Measurements from ENCODE around the gene EVC.
"Not testable (repeated sequence)": the region's sequence is repeated elsewhere in the genome, so short reads cannot be mapped to it uniquely, and the experiment has no call there.

EVC gene

DNA sequence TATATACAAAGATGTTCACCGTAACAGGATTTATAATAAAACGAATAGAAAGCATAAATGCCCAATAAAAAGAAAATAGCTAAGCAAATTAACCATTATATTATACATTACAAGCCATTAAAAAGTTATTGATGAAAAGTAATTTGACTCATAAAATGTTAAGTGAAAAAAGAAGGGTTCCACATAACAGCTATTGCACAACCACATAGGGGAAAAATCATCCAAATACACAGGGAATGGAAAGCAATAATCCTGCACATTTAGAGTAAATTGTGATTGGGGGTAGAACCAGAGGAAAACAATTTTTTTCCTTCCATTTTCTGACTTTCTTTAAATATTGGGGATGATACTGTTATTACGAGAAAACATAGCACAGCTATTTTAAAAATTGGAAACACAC, 143.9 kb downstream of the EVC start:
- no peak for DNase-seq

DNA sequence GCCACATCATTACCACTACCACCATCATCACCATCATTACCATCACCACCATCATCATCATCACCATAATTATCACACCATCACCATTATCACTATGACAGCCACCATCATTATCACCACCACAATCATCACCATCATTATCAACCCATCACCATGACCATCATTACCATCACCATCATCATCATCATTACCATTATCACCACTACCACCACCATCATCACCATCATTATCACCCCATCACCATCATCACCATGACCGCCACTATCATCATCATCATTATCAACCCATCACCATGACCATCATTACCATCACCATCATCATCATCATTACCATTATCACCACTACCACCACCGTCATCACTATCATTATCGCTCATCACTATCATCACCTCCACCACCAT, 145.4 kb downstream of the EVC start:
- DNase-seq, result not testable (repeated sequence)

DNA sequence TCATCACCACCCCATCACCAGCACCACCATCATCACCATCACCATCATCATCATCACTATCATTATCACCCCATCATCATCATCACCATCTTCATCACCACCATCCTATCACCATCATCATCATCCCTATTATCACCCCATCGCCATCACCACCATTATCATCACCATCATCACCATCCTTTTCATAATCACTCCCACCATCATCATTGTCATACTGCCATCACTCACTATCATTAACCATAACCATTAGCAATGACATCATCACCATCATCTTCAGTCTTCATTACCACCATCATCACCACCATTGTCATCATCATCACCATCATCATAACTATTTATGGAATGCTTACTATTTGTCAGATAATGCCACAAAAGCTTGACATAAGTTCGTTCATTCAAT, 146.2 kb downstream of the EVC start:
- no peak for DNase-seq

GRCh38 chr4:5858020-5858769, 147.2 kb downstream of the EVC start:
- no peak for DNase-seq

DNA sequence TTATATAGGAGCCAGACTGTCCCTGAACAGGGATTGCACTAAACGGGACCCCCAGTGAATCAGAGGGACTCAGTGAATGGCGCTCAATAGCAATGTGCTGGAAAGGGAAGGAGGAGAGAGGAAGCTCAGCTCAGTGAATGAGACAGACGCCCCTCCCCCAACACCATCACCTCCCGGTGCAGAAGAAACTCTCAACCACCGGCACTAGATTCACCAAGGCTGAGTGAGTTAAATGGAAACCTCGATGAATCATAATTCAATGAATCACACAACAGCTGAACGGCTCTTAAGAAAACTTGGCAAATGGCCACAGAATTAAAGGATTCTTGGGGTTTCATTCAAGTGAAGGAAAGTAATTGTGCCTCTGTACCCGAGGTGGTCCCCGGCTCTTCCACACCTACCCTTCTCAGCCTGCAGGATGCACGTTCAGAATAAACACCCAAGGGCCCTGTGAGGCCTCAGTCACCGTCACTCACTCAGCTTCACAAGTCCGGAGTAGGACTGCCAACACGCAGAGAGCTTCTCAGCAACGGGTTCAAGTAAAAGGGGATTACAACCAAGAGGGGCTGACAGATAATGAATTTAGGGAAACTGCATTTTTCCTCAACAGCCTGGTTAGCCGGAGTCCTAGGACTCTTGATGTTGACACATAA, 152.6 kb downstream of the EVC start:
- no peak for DNase-seq
